Retinal pigment epithelial cell (primary cell): ENCODE measurements around the gene STXBP6.
"Not testable (repeated sequence)": the region's sequence is repeated elsewhere in the genome, so short reads cannot be mapped to it uniquely, and the experiment has no call there.

ENCODE experiments used
- DNase-seq: peaks from one replicate; pipeline ENCODE4 v3.0.0-alpha.2; 2010; ENCODE audit warnings: low read depth
- H3K4me3 ChIP-seq: 2 replicates; pipeline ENCODE4 v1.5.1; 2011; ENCODE audit warnings: mild to moderate bottlenecking, low read length, control low read depth, moderate library complexity
- CTCF ChIP-seq: conservative IDR thresholded peaks from 2 replicates; pipeline ENCODE4 v1.5.1; 2011; ENCODE audit warnings: low read depth, low read length, control low read depth, inconsistent platforms

The STXBP6 gene

GRCh38 chr14:24785698-24786097 is 264.2 kb downstream of the STXBP6 start:
- no peak for DNase-seq
- TF ChIP-seq CTCF, result no peak
- no peak overlapping the region for H3K4me3 ChIP-seq

GRCh38 chr14:24784981-24785380 is 265.0 kb downstream of the STXBP6 start:
- TF ChIP-seq CTCF, result no peak
- DNase-seq, result no peak
- no peak overlapping the region for H3K4me3 ChIP-seq

GRCh38 chr14:24783791-24784190 is 266.2 kb downstream of the STXBP6 start:
- no peak overlapping the region for H3K4me3 ChIP-seq
- TF ChIP-seq CTCF, result no peak
- no peak for DNase-seq

- no peak overlapping the region for H3K4me3 ChIP-seq
- DNase-seq, result no peak
- TF ChIP-seq CTCF, result no peak
Measured at GRCh38 chr14:24780281-24780680, 269.7 kb downstream of the STXBP6 start.

- no peak for DNase-seq
- TF ChIP-seq CTCF, result no peak
- no peak overlapping the region for H3K4me3 ChIP-seq
Measured at GRCh38 chr14:24777678-24778077, 272.3 kb downstream of the STXBP6 start.

- H3K4me3 ChIP-seq, result no peak overlapping the region
- TF ChIP-seq CTCF, result no peak
- no peak for DNase-seq
Measured at GRCh38 chr14:24775950-24776349, 274.0 kb downstream of the STXBP6 start.

GRCh38 chr14:24774187-24774915 is 275.6 kb downstream of the STXBP6 start:
- no peak for TF ChIP-seq CTCF
- no peak overlapping the region for H3K4me3 ChIP-seq
- no peak for DNase-seq

- not testable (repeated sequence) for DNase-seq, H3K4me3 ChIP-seq
Measured at GRCh38 chr14:24773564-24773963, 276.4 kb downstream of the STXBP6 start.
